ENCODE measurements around the gene TMEM120B.

DNA sequence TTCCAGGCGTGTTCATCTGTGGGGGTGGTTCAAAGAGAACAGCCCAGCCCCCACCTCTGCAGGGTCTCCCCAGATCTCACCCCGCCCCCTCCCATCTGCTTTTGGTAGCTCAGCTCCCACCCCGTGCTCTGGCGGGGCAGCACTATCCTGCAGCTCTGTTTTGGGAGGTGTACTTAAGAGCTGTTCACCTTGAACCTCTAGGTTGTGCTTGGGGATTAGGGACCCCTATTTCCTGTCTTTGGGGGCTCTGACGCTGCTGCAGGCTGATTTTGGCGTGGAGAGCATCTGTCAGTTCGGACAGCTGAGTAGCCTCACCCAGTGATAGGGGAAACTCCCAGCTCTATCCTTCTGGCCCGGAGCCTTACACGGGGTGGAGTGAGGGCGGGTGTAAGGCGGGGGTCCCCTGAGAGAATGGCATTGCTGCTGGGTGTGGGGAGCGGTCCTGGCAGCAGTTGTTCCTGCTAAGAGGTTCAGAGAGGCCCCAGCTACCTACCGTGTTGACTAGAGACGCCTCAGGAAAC lies 765 bp downstream of the TMEM120B start:
- no peak for TF ChIP-seq SP1 (IDR thresholded peaks at IDR 0.05; ENCODE audit: low read depth)
- TF ChIP-seq POLR2A (IDR thresholded peaks at IDR 0.05; ENCODE audit: borderline replicate concordance, extremely low read depth, insufficient read depth, insufficient read length) = no peak
- TF ChIP-seq CBX3 (IDR thresholded peaks at IDR 0.05; ENCODE audit: low read depth) = no peak
- TF ChIP-seq, protein P1, sequence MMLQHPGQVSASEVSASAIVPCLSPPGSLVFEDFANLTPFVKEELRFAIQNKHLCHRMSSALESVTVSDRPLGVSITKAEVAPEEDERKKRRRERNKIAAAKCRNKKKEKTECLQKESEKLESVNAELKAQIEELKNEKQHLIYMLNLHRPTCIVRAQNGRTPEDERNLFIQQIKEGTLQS (IDR thresholded peaks at IDR 0.05) = no peak
- no peak for TF ChIP-seq POLR2AphosphoS5 (IDR thresholded peaks at IDR 0.05; ENCODE audit: low read depth, low read length)
- no peak for TF ChIP-seq RAD21 (IDR thresholded peaks at IDR 0.05; ENCODE audit: low read depth)
- TF ChIP-seq, protein P2, sequence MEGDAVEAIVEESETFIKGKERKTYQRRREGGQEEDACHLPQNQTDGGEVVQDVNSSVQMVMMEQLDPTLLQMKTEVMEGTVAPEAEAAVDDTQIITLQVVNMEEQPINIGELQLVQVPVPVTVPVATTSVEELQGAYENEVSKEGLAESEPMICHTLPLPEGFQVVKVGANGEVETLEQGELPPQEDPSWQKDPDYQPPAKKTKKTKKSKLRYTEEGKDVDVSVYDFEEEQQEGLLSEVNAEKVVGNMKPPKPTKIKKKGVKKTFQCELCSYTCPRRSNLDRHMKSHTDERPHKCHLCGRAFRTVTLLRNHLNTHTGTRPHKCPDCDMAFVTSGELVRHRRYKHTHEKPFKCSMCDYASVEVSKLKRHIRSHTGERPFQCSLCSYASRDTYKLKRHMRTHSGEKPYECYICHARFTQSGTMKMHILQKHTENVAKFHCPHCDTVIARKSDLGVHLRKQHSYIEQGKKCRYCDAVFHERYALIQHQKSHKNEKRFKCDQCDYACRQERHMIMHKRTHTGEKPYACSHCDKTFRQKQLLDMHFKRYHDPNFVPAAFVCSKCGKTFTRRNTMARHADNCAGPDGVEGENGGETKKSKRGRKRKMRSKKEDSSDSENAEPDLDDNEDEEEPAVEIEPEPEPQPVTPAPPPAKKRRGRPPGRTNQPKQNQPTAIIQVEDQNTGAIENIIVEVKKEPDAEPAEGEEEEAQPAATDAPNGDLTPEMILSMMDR (IDR thresholded peaks at IDR 0.05 in 2 of 3, conservative IDR thresholded peaks at IDR 0.05 in 1 of 3; ENCODE audit: borderline replicate concordance in 1 of 3, insufficient read depth in 1 of 3, low read depth in 2 of 3, low read length in 2 of 3) = no peak; a peak in 1 of 6 replicates
- TF ChIP-seq TCF7L2 (IDR thresholded peaks at IDR 0.05; ENCODE audit: borderline replicate concordance, extremely low read depth, insufficient read depth, insufficient read length) = no peak

Measured in HCT116 (cell line).